ENCODE data around the gene FGFRL1.

- no peak for TF ChIP-seq CTCF (IDR thresholded peaks at IDR 0.05)
- peak; percentile 53 for TF ChIP-seq POLR2A (IDR thresholded peaks at IDR 0.05)
- peak in 2 of 3 donors; percentile 12 to 19 for TF ChIP-seq POLR2AphosphoS5 (IDR thresholded peaks at IDR 0.05)
Measured at GRCh38 chr4:1055721-1056590, 44.5 kb downstream of the FGFRL1 start.
